ENCODE results near the gene SAMD9L.
"Not testable (repeated sequence)": the region's sequence is repeated elsewhere in the genome, so short reads cannot be mapped to it uniquely, and the experiment has no call there.

Gene SAMD9L

GRCh38 chr7:93145354-93145753 is 2.8 kb downstream of the SAMD9L start:
- peak; percentile 5 for DNase-seq

GRCh38 chr7:93142127-93142526 is 6.1 kb downstream of the SAMD9L start:
- no peak for DNase-seq

GRCh38 chr7:93140582-93141191 is 7.5 kb downstream of the SAMD9L start:
- no peak for DNase-seq

GRCh38 chr7:93138576-93138975 is 9.6 kb downstream of the SAMD9L start:
- DNase-seq = no peak

GRCh38 chr7:93133005-93133404 is 15.2 kb downstream of the SAMD9L start:
- DNase-seq = no peak

GRCh38 chr7:93132216-93132615 is 16.0 kb downstream of the SAMD9L start:
- no peak for DNase-seq

- DNase-seq = not testable (repeated sequence)
Observed at GRCh38 chr7:93126954-93127353, 21.2 kb downstream of the SAMD9L start.

- not testable (repeated sequence) for DNase-seq
Observed at GRCh38 chr7:93123532-93123931, 24.7 kb downstream of the SAMD9L start.

GRCh38 chr7:93120592-93121549 is 27.3 kb downstream of the SAMD9L start:
- DNase-seq = no peak

- no peak for DNase-seq
Observed at GRCh38 chr7:93119191-93119905, 28.8 kb downstream of the SAMD9L start.

GRCh38 chr7:93117852-93118530 is 30.2 kb downstream of the SAMD9L start, which contains the start of gene SAMD9:
Gene SAMD9, minus strand, starts transcription at chr7:93117979. Its CDS starts 11,882 bp downstream, at chr7:93106097.
- DNase-seq = peak; percentile 85

- DNase-seq = no peak
Observed at GRCh38 chr7:93117327-93117726, 30.9 kb downstream of the SAMD9L start.

GRCh38 chr7:93115796-93116195 is 32.4 kb downstream of the SAMD9L start:
- DNase-seq = peak; percentile 48

GRCh38 chr7:93108003-93108402 is 40.2 kb downstream of the SAMD9L start:
- DNase-seq = no peak

GRCh38 chr7:93097388-93097787 is 50.8 kb downstream of the SAMD9L start:
- no peak for DNase-seq

- DNase-seq = no peak
Observed at GRCh38 chr7:93092757-93093370, 55.3 kb downstream of the SAMD9L start.

Data from CD4-positive, alpha-beta T cell treated with Interleukin-4 for 4 hours (primary cell).